ENCODE results near the gene TBCD.
A peak's percentile ranks its signal among the peaks of the same experiment; 100 is the strongest.

The TBCD gene

GRCh38 chr17:82887255-82888164 is 135.6 kb downstream of the TBCD start:
- DNase-seq (ENCODE audit: low spot score) = peak; percentile 47

DNA sequence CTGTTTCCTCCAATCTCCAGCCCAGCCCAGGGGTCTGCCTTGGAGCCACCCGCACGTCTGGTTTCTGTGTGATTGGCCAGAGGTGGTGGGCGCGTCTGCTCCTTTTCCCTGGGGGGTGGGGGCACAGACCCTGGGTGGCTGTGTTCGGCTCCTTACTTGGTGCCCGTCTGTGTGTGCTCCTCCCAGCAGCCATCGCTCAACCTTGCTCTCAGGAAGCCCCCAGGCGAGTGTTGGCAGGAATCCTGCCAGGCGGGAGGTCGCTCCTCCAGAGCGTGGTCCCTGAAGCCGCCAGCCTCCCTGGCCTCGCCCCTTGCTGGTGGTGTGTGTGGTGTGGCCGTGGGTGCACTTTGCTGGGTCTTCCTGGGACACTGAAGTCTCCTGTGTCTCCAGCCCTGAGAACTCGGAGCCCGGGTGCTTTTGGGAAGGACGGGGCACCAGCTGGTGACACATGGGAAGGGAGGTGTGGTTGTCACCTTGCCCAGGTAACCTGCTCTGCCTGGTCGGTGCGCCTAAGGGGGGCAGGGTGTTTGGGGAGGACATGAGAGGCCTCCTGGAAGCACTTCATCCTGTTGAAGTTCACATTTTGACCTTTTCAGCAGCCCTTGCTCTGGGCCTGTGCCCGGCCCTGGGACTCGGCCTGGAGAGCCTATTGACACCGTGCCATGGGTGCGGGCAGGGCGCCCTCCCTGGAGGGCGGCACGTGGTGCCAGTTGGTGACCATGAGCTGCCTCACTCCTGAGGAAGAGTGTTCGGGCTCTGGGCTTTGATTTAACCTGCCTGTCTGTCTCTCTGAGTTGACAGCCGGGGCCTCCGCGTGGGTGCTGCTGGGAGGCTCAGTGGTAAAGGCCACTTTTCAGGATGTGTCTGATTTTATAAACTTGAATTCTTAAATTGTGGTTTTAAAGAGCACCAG is 137.0 kb downstream of the TBCD start:
- DNase-seq (ENCODE audit: low spot score) = peak; percentile 71

- peak; percentile 85 for DNase-seq (ENCODE audit: low spot score)
These were observed 137.9 kb downstream of the TBCD start for GRCh38 chr17:82889496-82890338.

- DNase-seq (ENCODE audit: low spot score) = no peak
These were observed 138.5 kb downstream of the TBCD start for GRCh38 chr17:82890339-82890730.

DNA sequence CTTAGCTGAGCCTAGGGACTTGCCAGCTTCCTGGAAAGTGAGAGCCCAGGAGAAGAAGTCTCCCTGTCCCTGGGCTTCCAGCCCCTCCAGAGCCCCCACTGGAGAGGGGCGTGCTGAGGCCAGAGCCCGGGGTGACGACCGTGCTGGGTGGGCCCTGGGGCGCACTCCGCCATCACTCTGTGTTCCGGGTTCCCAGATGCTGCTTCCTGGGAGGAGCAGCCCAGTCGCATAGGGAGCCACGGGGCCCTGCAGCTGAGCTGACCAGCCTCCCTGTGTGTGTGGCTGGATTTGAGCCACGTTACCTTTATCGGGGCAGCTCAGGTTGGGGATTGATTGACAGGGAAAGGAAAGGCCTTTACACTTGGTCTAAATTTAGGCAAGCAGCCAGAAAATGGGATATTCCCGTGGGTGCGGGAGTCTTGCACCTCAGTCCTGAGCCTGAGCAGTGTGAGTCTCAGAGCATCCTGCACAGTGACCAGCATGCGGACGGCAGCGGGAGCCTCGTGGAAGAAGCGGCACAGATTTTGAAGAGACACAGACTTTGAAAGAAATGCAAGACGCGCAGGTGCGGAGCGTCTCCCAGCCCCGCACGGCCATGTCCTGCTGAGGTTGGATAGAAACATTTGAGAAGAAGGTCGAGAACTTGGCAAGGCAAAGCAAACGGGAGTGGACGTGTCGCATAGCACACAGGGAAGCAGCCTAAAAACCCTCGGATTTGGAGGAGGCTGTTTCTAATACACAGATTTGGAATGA is 139.2 kb downstream of the TBCD start:
- DNase-seq (ENCODE audit: low spot score) = no peak

DNA sequence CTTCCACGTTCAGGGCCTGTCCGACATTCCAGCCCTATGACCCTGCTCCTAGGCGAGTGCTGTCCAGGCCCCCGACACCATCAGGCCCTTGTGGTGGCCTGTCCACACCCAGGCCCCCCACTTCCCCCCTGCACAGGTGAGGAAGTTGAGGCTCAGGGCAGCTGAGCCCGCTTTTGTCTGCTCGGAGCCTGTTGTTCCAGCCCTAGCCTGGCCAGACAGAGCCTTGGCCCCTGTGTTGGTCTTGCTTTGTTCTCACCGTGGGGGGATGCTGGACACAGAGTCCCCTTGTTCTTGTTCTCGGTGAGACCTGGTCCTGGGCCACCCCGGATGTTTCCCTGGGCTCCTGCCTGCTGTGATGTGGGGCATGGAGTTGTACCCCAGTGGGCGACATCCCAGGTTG is 140.0 kb downstream of the TBCD start:
- no peak for DNase-seq (ENCODE audit: low spot score)

DNA sequence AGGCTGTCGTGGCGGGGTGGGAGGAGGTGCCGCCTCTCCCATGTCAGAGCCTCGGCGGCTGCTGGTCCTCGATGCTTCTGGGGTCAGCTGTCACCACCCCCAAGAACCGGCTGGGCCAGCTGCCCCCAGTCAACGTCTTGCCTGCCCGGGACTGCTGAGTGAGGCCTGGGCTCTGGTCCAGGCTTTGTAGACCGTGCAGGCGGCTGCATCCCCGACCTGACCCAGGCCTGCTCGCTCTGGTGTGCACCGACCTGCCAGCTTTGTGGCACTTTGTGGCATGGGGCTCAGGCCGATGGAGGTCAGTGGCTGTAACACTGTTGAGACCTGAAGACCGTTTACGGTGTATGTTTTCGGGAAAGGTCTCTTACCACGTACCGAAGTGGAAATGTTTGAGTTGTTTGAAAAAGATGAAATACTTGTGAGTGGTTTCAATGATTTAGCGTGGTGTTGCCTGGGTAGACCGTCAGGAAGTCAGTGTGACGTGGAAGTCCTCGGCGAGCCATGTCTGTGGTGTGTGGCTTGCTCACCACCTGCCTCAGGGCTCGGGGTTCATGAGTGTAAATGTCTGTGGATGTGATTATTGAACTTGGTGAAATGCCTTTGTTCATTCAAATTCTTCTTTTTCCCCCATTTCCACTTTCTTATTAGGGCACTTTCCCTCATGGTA is 141.2 kb downstream of the TBCD start:
- no peak for DNase-seq (ENCODE audit: low spot score)

DNA sequence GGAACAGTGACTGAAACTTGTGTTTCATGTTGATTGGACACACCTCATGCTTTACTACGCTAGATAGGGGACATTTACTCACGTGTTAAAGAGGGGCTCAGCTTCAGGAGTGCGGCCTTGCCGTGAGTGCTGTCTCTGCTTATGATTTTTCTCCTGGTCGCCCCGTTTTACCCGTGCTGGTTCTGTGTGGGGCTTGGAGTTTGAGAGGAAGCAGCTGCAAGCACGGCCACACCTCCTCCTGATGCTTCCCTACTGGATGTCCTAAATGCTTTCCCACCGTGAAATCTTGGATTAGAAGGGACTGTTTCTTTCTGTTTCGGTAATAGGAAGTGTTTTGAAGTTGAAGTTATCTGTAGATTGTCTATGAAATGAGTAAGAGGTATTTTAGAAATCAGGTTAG is 141.9 kb downstream of the TBCD start:
- DNase-seq (ENCODE audit: low spot score) = no peak

GRCh38 chr17:82894389-82894788 is 142.5 kb downstream of the TBCD start:
- DNase-seq (ENCODE audit: low spot score) = no peak

- no peak for DNase-seq (ENCODE audit: low spot score)
These were observed 143.2 kb downstream of the TBCD start for GRCh38 chr17:82895087-82895486.

- DNase-seq (ENCODE audit: low spot score) = no peak
These were observed 144.5 kb downstream of the TBCD start for GRCh38 chr17:82896071-82897000.

DNA sequence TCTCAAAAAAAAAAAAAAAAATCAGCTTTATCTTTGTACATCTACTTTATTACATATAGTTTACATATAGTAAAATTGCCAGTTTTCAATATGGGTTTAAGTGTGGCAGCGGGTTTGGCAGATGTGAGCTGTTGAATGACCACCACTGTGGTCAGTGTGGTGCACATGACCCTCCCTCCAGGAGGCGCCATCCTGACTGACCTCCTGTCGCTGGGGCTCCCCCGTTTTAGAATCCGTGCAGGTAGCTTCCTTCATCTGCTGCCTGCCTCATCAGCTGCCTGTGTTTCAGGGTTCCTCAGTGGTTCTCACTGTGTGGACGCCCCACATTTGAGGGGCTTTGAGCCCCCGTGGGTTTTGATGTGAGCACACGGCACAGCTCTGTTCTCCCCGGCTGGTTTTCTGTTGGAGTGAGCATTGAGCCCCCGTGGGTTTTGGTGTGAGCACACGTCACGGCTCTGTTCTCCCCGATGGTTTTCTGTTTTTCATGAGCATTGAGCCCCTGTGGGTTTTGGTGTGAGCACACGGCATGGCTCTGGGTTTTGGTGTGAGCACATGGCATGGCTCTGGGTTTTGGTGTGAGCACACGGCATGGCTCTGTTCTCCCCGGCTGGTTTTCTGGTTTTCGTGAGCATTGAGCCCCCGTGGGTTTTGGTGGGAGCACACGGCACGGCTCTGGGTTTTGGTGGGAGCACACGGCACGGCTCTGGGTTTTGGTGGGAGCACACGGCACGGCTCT is 145.8 kb downstream of the TBCD start:
- no peak for DNase-seq (ENCODE audit: low spot score)

DNA sequence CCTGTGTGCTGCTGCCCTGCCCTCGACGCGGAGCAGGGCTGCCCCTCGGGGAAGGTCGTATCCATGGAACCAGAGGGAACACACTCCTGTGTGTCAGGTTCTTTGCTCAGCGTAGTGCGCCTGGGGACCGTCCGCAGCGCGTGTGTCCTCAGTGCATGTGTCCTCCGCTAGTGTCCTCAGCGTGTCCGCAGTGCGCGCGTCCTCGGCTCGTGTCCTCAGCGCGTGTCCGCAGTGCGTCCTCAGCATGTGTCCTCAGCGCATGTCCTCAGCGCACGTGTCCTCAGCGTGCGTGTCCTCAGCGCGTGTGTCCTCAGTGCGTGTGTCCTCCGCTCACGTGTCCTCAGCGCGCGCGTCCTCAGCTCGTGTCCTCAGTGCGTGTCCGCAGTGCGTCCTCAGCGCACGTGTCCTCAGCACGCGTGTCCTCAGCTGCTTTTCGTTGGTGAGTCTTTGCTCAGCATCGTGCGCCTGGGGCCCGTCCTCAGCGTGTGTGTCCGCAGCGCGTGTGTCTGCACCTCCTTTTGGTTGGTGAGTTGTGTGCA is 147.2 kb downstream of the TBCD start:
- no peak for DNase-seq (ENCODE audit: low spot score)

- DNase-seq (ENCODE audit: low spot score) = no peak
These were observed 148.1 kb downstream of the TBCD start for GRCh38 chr17:82899941-82900340.

DNA sequence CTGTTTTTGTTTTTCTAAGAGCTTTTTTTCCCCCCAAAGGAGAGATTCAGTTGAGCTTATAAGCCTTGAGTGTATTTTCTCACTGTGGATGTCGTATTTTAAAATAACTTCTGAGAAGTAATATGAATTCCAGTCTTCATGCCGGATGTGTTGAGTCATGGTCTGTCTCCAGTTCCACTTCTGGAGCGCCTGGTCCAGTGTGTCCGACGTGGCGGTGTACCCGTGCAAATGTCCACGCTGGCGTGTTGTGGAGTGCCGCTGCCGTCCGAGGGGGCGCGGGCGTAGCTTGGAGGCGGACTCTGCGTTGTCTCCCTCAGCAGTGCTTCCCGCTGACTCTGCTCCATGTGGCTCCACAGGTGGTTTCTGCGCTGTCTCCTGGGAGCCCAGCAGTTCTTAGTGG is 148.9 kb downstream of the TBCD start:
- no peak for DNase-seq (ENCODE audit: low spot score)

- DNase-seq (ENCODE audit: low spot score) = no peak
These were observed 149.5 kb downstream of the TBCD start for GRCh38 chr17:82901356-82901755.

- DNase-seq (ENCODE audit: low spot score) = no peak
These were observed 150.0 kb downstream of the TBCD start for GRCh38 chr17:82901856-82902255.

Measured in HuH-7.5 (cell line).